Activated CD8-positive, alpha-beta T cell treated with anti-CD3 and anti-CD28 coated beads for 36 hours (primary cell): Measurements from ENCODE around the gene ADAMTS9. TPM values are rescaled to one million over a fixed set of nuclear protein-coding genes. Genes with fewer than 3 reads are reported as not detected.

Experiments
- ATAC-seq: fragments of 200-7000 bp; cut with Tn5 transposase; one replicate; pipeline ENCODE4 v1.10.0; 2021; ENCODE audit warnings: mild to moderate bottlenecking, moderate library complexity
- CTCF ChIA-PET: fragments of 350-600 bp; sonication (Branson Sonifier 250); formaldehyde crosslinking; loops from one replicate; lab custom pipeline; 2021; ENCODE audit warnings: antibody characterized with exemption; lab: Charles Lee
- POLR2A ChIA-PET: fragments of 350-600 bp; sonication (Branson Sonifier 250); formaldehyde crosslinking; loops from one replicate; lab custom pipeline; 2021; ENCODE audit warnings: antibody characterized with exemption; lab: Charles Lee
- DNase-seq: peaks from one replicate; pipeline ENCODE4 v3.0.0-alpha.2; 2020
- H3K27ac Mint-ChIP-seq: one replicate; pipeline ENCODE4 v1.8.0; 2021; ENCODE audit warnings: mild to moderate bottlenecking, mixed read lengths
- H3K27me3 Mint-ChIP-seq: one replicate; pipeline ENCODE4 v1.8.0; 2021; ENCODE audit warnings: mixed read lengths
- H3K36me3 Mint-ChIP-seq: one replicate; pipeline ENCODE4 v1.8.0; 2021; ENCODE audit warnings: low read depth, mixed read lengths
- H3K4me1 Mint-ChIP-seq: one replicate; pipeline ENCODE4 v1.8.0; 2021; ENCODE audit warnings: low read depth, mixed read lengths
- H3K4me3 Mint-ChIP-seq: one replicate; pipeline ENCODE4 v1.8.0; 2021; ENCODE audit warnings: mild to moderate bottlenecking, moderate library complexity, mixed read lengths
- H3K9me3 Mint-ChIP-seq: one replicate; pipeline ENCODE4 v1.8.0; 2021; ENCODE audit warnings: mixed read lengths
- CTCF ChIP-seq: fragments of 200-600 bp; IDR thresholded peaks from one replicate; pipeline ENCODE4 v1.8.0; 2022; ENCODE audit warnings: antibody characterized with exemption, mild to moderate bottlenecking
- intact Hi-C: fragments of 100-400 bp; cut with micrococcal nuclease; formaldehyde crosslinking; loops from one replicate; pipeline ENCODE4 v1.10.0; 2022
- total RNA-seq, 2 experiments: library from RNA; stranded (reverse); gene quantifications; one replicate each; pipeline ENCODE4 v1.2.3, GENCODE V29; 2021

ADAMTS9 gene
- total RNA-seq, 2 experiments from 2014 or later, result not detected

- POLR2A ChIA-PET, result no interaction called here
- no peak overlapping the region for H3K27ac Mint-ChIP-seq
- no peaks in the 10 kb centered on the region for H3K9me3 Mint-ChIP-seq
- no peak for TF ChIP-seq CTCF
- no peaks in the 10 kb centered on the region for H3K27me3 Mint-ChIP-seq
- no peaks in the 10 kb centered on the region for H3K4me1 Mint-ChIP-seq
- no peaks in the 10 kb centered on the region for H3K36me3 Mint-ChIP-seq
- no peak for DNase-seq
- no peak for ATAC-seq
- H3K4me3 Mint-ChIP-seq, result no peak overlapping the region
- CTCF ChIA-PET, result no interaction called here
- intact Hi-C loops, result no loop called here
These were observed 126.4 kb downstream of the ADAMTS9 start for GRCh38 chr3:64561325-64561843.

- DNase-seq (no peak), ATAC-seq (no peak)
- Mint-ChIP-seq H3K9me3 (no peaks in the 10 kb centered on the region), H3K27me3 (no peaks in the 10 kb centered on the region), H3K27ac (no peak overlapping the region), H3K4me3 (no peak overlapping the region), H3K4me1 (no peaks in the 10 kb centered on the region), H3K36me3 (no peaks in the 10 kb centered on the region)
- no peak for TF ChIP-seq CTCF
- ChIA-PET POLR2A (no interaction called here), CTCF (no interaction called here)
- intact Hi-C loops, result no loop called here
These were observed 127.0 kb downstream of the ADAMTS9 start for GRCh38 chr3:64560791-64561190.

GRCh38 chr3:64559588-64559987, 128.2 kb downstream of the ADAMTS9 start:
- Mint-ChIP-seq H3K4me1 (no peaks in the 10 kb centered on the region), H3K9me3 (no peaks in the 10 kb centered on the region), H3K4me3 (no peak overlapping the region), H3K36me3 (no peaks in the 10 kb centered on the region), H3K27me3 (no peaks in the 10 kb centered on the region), H3K27ac (no peak overlapping the region)
- POLR2A ChIA-PET, result no interaction called here
- CTCF ChIA-PET, result no interaction called here
- no peak for DNase-seq
- intact Hi-C loops, result no loop called here
- TF ChIP-seq CTCF, result no peak
- ATAC-seq, result no peak

GRCh38 chr3:64556046-64556445, 131.8 kb downstream of the ADAMTS9 start:
- Mint-ChIP-seq H3K4me1 (no peaks in the 10 kb centered on the region), H3K27ac (no peak overlapping the region), H3K36me3 (no peaks in the 10 kb centered on the region), H3K4me3 (no peak overlapping the region), H3K27me3 (peaks cover 2% of the 10 kb centered on the region), H3K9me3 (no peaks in the 10 kb centered on the region)
- DNase-seq, result no peak
- no peak for ATAC-seq
- no peak for TF ChIP-seq CTCF
- ChIA-PET POLR2A (no interaction called here), CTCF (no interaction called here)
- intact Hi-C loops, result no loop called here

- Mint-ChIP-seq H3K27me3 (peaks cover 2% of the 10 kb centered on the region), H3K36me3 (no peaks in the 10 kb centered on the region), H3K27ac (no peak overlapping the region), H3K9me3 (no peaks in the 10 kb centered on the region), H3K4me1 (no peaks in the 10 kb centered on the region), H3K4me3 (no peak overlapping the region)
- intact Hi-C loops, result no loop called here
- DNase-seq, result no peak
- TF ChIP-seq CTCF, result no peak
- ChIA-PET CTCF (no interaction called here), POLR2A (no interaction called here)
- ATAC-seq, result no peak
These were observed 132.4 kb downstream of the ADAMTS9 start for GRCh38 chr3:64555351-64555750.
